Mesenchymal stem cell (in vitro differentiated cells and primary cell): ENCODE measurements around the gene RASGRF2.
A peak's percentile ranks its signal among the peaks of the same experiment; 100 is the strongest.

ENCODE experiments used
- DNase-seq: peaks from one replicate; pipeline ENCODE4 v3.0.0-alpha.2; 2013
- H2AFZ ChIP-seq: one replicate; pipeline ENCODE4 v1.6.1; 2013; ENCODE audit warnings: low read depth, mild to moderate bottlenecking, control low read depth, inconsistent platforms, low read length, moderate library complexity
- H2AK5ac ChIP-seq: 2 replicates; pipeline ENCODE4 v1.6.1; 2013; ENCODE audit warnings: low read length, moderate library complexity, mild to moderate bottlenecking, inconsistent platforms; ENCODE audit not compliant: severe bottlenecking
- H2BK120ac ChIP-seq: one replicate; pipeline ENCODE4 v1.6.1; 2013; ENCODE audit warnings: low read depth, mild to moderate bottlenecking, inconsistent platforms, low read length, moderate library complexity
- H2BK12ac ChIP-seq, 2 experiments: one replicate each; pipeline ENCODE4 v1.6.1; 2013; ENCODE audit warnings: inconsistent platforms in 2 of 2, low read length in 2 of 2, mild to moderate bottlenecking in 2 of 2, moderate library complexity in 2 of 2, control low read depth in 1 of 2
- H2BK15ac ChIP-seq: one replicate; pipeline ENCODE4 v1.6.1; 2013; ENCODE audit warnings: mild to moderate bottlenecking, low read depth, inconsistent platforms; ENCODE audit not compliant: poor library complexity, severe bottlenecking
- H2BK5ac ChIP-seq: 2 replicates; pipeline ENCODE4 v1.6.1; 2013; ENCODE audit warnings: low read depth, mild to moderate bottlenecking, low read length, control low read depth, inconsistent platforms; ENCODE audit not compliant: poor library complexity, severe bottlenecking
- H3K14ac ChIP-seq, 2 experiments: one replicate each; pipeline ENCODE4 v1.6.1; 2013; ENCODE audit warnings: inconsistent platforms in 2 of 2, low read length in 2 of 2, control low read depth in 1 of 2, mild to moderate bottlenecking in 1 of 2, moderate library complexity in 1 of 2
- H3K18ac ChIP-seq, 2 experiments: one replicate each; pipeline ENCODE4 v1.6.1; 2013; ENCODE audit warnings: inconsistent platforms in 2 of 2, low read length in 2 of 2, control low read depth in 1 of 2, low read depth in 1 of 2, mild to moderate bottlenecking in 1 of 2
- H3K23ac ChIP-seq, 2 experiments: one replicate each; pipeline ENCODE4 v1.6.1; 2013; ENCODE audit warnings: inconsistent platforms in 2 of 2, low read length in 2 of 2, mild to moderate bottlenecking in 2 of 2, moderate library complexity in 2 of 2, control low read depth in 1 of 2
- H3K27ac ChIP-seq: 2 replicates; pipeline ENCODE4 v1.5.1; 2013; ENCODE audit warnings: mild to moderate bottlenecking, moderate library complexity, low read length, control low read depth, inconsistent platforms; ENCODE audit not compliant: poor library complexity, severe bottlenecking
- H3K27me3 ChIP-seq, 2 experiments: 2 replicates each; pipeline versions ENCODE4 v1.6.1 to v1.7.0; 2013; ENCODE audit warnings: low read length in 2 of 2, mild to moderate bottlenecking in 2 of 2, moderate library complexity in 2 of 2, control low read depth in 1 of 2, inconsistent platforms in 1 of 2; ENCODE audit not compliant: control insufficient read depth in 1 of 2, insufficient read depth in 1 of 2
- H3K36me3 ChIP-seq, 2 experiments: 2 replicates each; pipeline versions ENCODE4 v1.6.1 to v1.7.0; 2013; ENCODE audit warnings: low read length in 2 of 2, control low read depth in 1 of 2, inconsistent platforms in 1 of 2, low read depth in 1 of 2, mild to moderate bottlenecking in 1 of 2; ENCODE audit not compliant: insufficient read depth in 2 of 2, control insufficient read depth in 1 of 2
- H3K4ac ChIP-seq, 2 experiments: one replicate each; pipeline ENCODE4 v1.6.1; 2013; ENCODE audit warnings: inconsistent platforms in 2 of 2, low read length in 2 of 2, mild to moderate bottlenecking in 2 of 2, moderate library complexity in 2 of 2, control low read depth in 1 of 2, low read depth in 1 of 2
- H3K4me1 ChIP-seq: 2 replicates; pipeline ENCODE4 v1.6.1; 2013; ENCODE audit warnings: low read depth, low read length, control low read depth; ENCODE audit not compliant: control insufficient read depth, insufficient read depth
- H3K4me2 ChIP-seq: 2 replicates; pipeline ENCODE4 v1.6.1; 2013; ENCODE audit warnings: low read length, mild to moderate bottlenecking, inconsistent platforms; ENCODE audit not compliant: poor library complexity, severe bottlenecking
- H3K4me3 ChIP-seq, 2 experiments: 2 replicates each; pipeline versions ENCODE4 v1.5.1 to v1.7.0; 2013; ENCODE audit warnings: low read length in 2 of 2, mild to moderate bottlenecking in 2 of 2, control low read depth in 1 of 2, low read depth in 1 of 2; ENCODE audit not compliant: insufficient read depth in 1 of 2
- H3K79me1 ChIP-seq: replicated peaks from 2 replicates; pipeline ENCODE4 v1.6.1; 2013; ENCODE audit warnings: mild to moderate bottlenecking, control low read depth, low read length, inconsistent platforms; ENCODE audit not compliant: poor library complexity, severe bottlenecking
- H3K9ac ChIP-seq: 2 replicates; pipeline ENCODE4 v1.7.0; 2013; ENCODE audit warnings: mild to moderate bottlenecking, low read length, moderate library complexity
- H3K9me3 ChIP-seq: 2 replicates; pipeline ENCODE4 v1.7.0; 2013; ENCODE audit warnings: mild to moderate bottlenecking, low read length; ENCODE audit not compliant: control insufficient read depth
- H4K8ac ChIP-seq: one replicate; pipeline ENCODE4 v1.6.1; 2013; ENCODE audit warnings: inconsistent platforms, mild to moderate bottlenecking, low read length, moderate library complexity
- H4K91ac ChIP-seq: one replicate; pipeline ENCODE4 v1.6.1; 2013; ENCODE audit warnings: mild to moderate bottlenecking, low read length, inconsistent platforms
- WGBS: methylation state at CpG from one replicate; pipeline ENCODE4 v1.1.7; 2013; ENCODE audit warnings: mixed read lengths; 5-methylcytosine and 5-hydroxymethylcytosine counted together

The RASGRF2 gene

DNA sequence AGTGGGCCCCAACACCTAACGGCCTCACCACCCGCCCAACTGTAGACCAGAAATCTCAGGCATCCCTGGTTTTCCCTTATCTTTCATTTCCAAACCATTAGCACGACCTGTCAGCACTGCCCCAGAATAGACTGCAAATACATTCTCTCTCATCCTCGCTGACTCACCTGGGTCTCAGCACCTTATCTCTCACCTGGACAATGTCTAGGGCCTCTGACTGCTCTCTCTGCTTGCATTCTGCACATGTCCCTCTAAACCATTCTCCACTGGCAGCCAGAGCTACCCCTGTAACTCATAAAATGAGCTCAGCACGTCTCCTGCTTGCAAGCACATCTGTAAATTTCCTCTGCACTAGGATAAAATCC is 285.7 kb downstream of the RASGRF2 start:
- H2BK15ac ChIP-seq, result no peak overlapping the region
- no peak overlapping the region for H3K18ac ChIP-seq
- H3K9me3 ChIP-seq, result no peaks in the 10 kb centered on the region
- no peak overlapping the region for H2BK120ac ChIP-seq
- H3K36me3 ChIP-seq, result peaks cover 0 to 4% of the 10 kb centered on the region in 2 experiments
- H4K8ac ChIP-seq, result no peak overlapping the region
- no peak overlapping the region for H3K4me2 ChIP-seq
- H3K4me1 ChIP-seq, result no peaks in the 10 kb centered on the region
- H3K27ac ChIP-seq, result no peak overlapping the region
- no peak overlapping the region for H3K4ac ChIP-seq
- H3K4me3 ChIP-seq, result no peak overlapping the region
- no peak overlapping the region for H3K23ac ChIP-seq
- 93% methylated on average over 5 of the region's 5 CpGs for WGBS
- no peak overlapping the region for H4K91ac ChIP-seq
- H2BK5ac ChIP-seq, result no peak overlapping the region
- H3K9ac ChIP-seq, result no peak overlapping the region
- no peak overlapping the region for H2BK12ac ChIP-seq
- H3K27me3 ChIP-seq, result no peaks in the 10 kb centered on the region
- no peak overlapping the region for H2AK5ac ChIP-seq
- DNase-seq, result no peak
- H2AFZ ChIP-seq, result no peak overlapping the region
- no peak overlapping the region for H3K14ac ChIP-seq
- peaks cover 4% of the 10 kb centered on the region for H3K79me1 ChIP-seq

DNA sequence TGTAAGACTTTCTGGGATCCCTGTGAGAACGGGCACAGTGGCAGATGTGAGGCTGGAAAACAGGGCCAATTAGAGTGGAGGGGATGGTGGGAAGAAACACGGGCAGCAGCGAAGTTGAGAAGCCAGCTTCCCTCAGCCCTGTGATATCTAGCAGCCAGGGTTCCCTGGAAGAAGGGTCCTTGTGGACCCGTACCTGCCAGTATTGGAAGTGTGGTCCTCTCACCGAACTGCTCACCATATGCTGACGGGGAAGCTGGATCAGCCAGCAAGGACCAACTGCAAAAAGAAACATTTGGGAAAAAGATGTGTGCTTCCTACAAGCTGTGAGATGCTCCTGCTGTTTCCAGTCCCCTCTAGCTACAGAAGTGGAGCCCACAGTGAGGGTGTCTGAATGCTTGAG is 286.5 kb downstream of the RASGRF2 start:
- Histone ChIP-seq H3K79me1 (peaks cover 4% of the 10 kb centered on the region), H3K18ac (no peak overlapping the region), H3K4me1 (no peaks in the 10 kb centered on the region), H2BK5ac (no peak overlapping the region), H2BK12ac (no peak overlapping the region), H3K4me2 (no peak overlapping the region), H3K9ac (no peak overlapping the region), H2BK120ac (no peak overlapping the region), H3K23ac (no peak overlapping the region), H3K27me3 (no peaks in the 10 kb centered on the region), H3K14ac (no peak overlapping the region), H2AFZ (no peak overlapping the region), H2AK5ac (no peak overlapping the region), H3K4ac (no peak overlapping the region), H3K36me3 (peaks cover 0 to 4% of the 10 kb centered on the region in 2 experiments), H2BK15ac (no peak overlapping the region), H3K4me3 (no peak overlapping the region), H4K8ac (no peak overlapping the region), H3K27ac (no peak overlapping the region), H4K91ac (no peak overlapping the region), H3K9me3 (no peaks in the 10 kb centered on the region)
- no peak for DNase-seq
- WGBS, result 96% methylated on average over 6 of the region's 6 CpGs

- Histone ChIP-seq H3K36me3 (peaks cover 1 to 4% of the 10 kb centered on the region in 2 experiments), H3K4me1 (no peaks in the 10 kb centered on the region), H3K9me3 (no peaks in the 10 kb centered on the region), H2BK120ac (no peak overlapping the region), H3K4ac (no peak overlapping the region), H3K9ac (no peak overlapping the region), H2AK5ac (no peak overlapping the region), H3K4me3 (no peak overlapping the region), H3K4me2 (no peak overlapping the region), H3K23ac (no peak overlapping the region), H4K8ac (no peak overlapping the region), H3K27me3 (no peaks in the 10 kb centered on the region), H3K14ac (no peak overlapping the region), H3K27ac (no peak overlapping the region), H4K91ac (no peak overlapping the region), H2BK5ac (no peak overlapping the region), H2AFZ (no peak overlapping the region), H3K18ac (no peak overlapping the region), H3K79me1 (peaks cover 4% of the 10 kb centered on the region), H2BK12ac (no peak overlapping the region), H2BK15ac (no peak overlapping the region)
- WGBS, result 85% methylated on average over 3 of the region's 3 CpGs
- DNase-seq, result peak; percentile 53
Measured at GRCh38 chr5:81247441-81247972, 287.3 kb downstream of the RASGRF2 start.

DNA sequence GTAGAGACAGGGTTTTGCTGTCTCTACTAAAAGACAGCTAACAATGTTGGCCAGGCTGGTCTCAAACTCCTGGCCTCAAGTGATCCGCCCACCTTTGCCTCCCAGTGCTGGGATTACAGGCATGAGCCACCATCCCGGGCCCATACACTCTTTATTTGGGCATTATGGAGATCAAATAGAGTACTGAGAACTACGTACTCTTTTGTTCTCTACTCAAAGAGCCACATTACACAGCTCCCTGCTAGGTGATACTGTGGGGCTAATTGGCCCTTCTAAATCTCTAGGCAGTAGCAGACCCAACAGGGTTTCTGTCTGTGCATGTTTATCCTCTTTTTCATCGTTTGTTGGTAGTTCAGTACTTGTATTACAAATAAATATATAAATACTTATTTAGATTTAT is 289.1 kb downstream of the RASGRF2 start:
- Histone ChIP-seq H3K27ac (no peak overlapping the region), H3K36me3 (peaks cover 4% of the 10 kb centered on the region in 2 experiments), H2BK15ac (no peak overlapping the region), H3K4me1 (no peaks in the 10 kb centered on the region), H3K4ac (no peak overlapping the region), H3K27me3 (no peaks in the 10 kb centered on the region), H3K18ac (no peak overlapping the region), H3K23ac (no peak overlapping the region), H3K4me2 (no peak overlapping the region), H2BK12ac (no peak overlapping the region), H2AK5ac (no peak overlapping the region), H3K14ac (no peak overlapping the region), H3K9ac (no peak overlapping the region), H3K79me1 (peaks cover 10% of the 10 kb centered on the region), H2BK120ac (no peak overlapping the region), H3K4me3 (no peak overlapping the region), H3K9me3 (no peaks in the 10 kb centered on the region), H4K8ac (no peak overlapping the region), H4K91ac (no peak overlapping the region), H2BK5ac (no peak overlapping the region), H2AFZ (no peak overlapping the region)
- 94% methylated on average over 3 of the region's 4 CpGs for WGBS
- DNase-seq, result no peak
